Measurements from ENCODE around the gene RALGPS1.

RALGPS1 gene

DNA sequence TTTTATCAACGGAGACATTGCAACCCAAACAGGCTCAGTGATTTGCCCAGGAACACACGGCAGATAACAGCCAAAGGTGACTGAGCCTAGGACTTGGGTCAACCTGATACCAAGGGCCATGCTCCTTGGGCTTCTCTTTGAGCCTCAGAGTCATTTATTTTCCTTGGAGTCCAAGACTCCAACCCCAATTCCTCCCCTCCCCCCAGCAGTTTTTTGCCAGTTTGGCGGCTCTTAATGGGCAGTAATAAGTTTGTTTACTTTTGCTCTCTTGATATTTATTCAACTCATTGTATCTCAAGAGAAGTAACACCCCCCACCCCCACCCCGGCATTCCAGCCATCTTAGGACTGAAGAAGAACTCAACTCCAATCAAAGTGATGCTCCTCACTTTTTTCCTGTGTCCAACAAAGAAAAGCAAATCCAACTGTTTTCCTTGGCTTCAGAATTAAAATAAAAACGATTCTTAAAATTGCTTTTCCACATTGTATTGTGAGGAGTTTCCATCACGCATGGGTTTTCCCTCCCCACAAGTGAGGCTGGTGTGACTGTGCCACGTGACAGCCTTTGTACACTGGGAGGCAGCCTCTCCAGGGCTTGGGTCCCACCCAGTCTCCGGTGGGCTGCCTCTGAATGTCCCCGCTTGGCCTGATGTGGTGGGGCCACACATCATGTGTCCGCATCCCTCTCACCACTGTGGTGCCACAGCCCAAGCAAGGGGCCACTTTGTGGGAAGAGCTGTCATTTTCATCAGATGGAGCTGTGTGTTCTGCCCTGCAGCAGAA is 198.8 kb downstream of the RALGPS1 start:
- no peak overlapping the region for H3K27ac Mint-ChIP-seq
- H3K27me3 Mint-ChIP-seq, result no peaks in the 10 kb centered on the region
- no peak for ATAC-seq

DNA sequence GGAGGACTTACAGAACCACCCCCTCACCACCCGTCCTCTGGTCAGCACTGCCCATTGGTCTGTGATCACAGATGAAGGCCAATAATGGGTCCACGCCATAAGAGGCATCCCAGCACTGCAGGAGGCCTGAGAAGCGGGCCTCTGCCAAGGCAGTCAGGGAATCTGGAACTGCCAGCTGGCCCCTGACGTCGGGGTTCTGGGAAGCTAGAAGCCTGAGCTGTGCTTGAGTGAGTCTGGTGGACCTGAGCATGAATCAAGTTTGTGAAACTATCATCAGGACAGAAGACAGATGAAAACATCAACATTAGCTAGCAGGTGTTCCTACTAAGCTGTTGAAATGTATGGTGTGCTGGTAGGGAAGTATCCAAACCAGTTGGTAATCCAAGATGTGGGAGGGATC is 200.0 kb downstream of the RALGPS1 start:
- no peak overlapping the region for H3K4me3 Mint-ChIP-seq
- ATAC-seq, result no peak
- H3K9me3 Mint-ChIP-seq, result no peaks in the 10 kb centered on the region
- no peaks in the 10 kb centered on the region for H3K36me3 Mint-ChIP-seq (ENCODE audit: low read depth)
- DNase-seq, result no peak
- H3K27me3 Mint-ChIP-seq, result peaks cover 1% of the 10 kb centered on the region
- peaks cover 15% of the 10 kb centered on the region for H3K4me1 Mint-ChIP-seq
- H3K27ac Mint-ChIP-seq, result no peak overlapping the region

More for the DNA sequence above, 198.8 kb downstream of the RALGPS1 start:
- no peaks in the 10 kb centered on the region for H3K9me3 Mint-ChIP-seq
- H3K4me3 Mint-ChIP-seq, result no peak overlapping the region
- H3K4me1 Mint-ChIP-seq, result peaks cover 15% of the 10 kb centered on the region
- DNase-seq, result no peak
- no peaks in the 10 kb centered on the region for H3K36me3 Mint-ChIP-seq (ENCODE audit: low read depth)

DNA sequence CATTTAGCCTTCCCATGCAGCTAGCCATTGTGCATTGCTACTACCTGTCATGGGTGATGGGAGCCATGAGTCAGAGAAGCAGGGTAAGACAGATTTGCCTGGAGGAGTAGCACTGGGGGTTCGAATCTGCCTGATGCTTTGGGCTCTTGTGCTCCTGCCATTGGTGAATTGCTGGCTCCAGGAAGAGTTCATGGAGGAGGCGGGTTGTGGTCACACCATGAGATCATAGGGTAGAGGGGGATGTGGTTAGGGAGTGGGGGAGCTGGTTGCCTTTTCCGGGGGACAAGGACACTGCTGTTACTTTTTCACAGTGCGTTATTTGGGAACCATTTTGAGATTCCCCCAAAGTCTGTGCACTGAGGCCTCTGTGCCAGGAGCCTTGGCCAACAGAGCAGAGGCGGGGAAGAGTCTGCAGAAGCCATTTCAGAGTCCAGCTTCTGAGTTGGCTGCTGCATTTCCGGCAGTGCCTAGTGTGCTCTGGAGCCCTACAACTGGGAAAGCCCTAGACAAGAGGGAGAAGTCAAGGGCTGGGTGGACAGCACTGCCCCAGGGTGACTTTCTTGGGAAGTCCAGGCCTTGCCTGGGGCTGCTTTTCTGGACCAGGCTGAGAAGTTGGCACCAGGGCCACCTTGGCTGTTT is 201.6 kb downstream of the RALGPS1 start:
- ATAC-seq, result no peak
- Mint-ChIP-seq H3K27ac (no peak overlapping the region), H3K27me3 (peaks cover 9% of the 10 kb centered on the region), H3K4me3 (no peak overlapping the region), H3K4me1 (peaks cover 15% of the 10 kb centered on the region), H3K36me3 (ENCODE audit: low read depth) (no peaks in the 10 kb centered on the region), H3K9me3 (no peaks in the 10 kb centered on the region)
- no peak for DNase-seq

DNA sequence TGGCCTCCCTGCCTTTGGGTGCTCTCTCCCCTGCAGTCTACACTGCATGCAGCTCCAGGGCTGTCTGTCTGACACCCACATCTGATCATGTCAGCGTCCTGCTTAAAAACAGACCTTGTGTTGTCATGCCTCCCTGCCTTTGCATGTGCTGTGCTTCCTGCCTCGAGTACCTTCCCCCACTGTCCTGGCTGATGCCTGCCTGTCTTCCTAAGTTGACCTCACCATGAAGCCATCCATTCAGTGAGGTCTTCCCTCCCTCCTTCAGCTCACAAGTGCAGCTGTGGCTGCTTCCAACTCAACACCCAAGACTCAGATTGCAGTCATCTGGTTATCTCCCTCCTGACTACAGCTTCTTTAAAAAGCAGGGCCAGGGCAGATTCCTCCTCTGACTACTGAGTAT is 202.4 kb downstream of the RALGPS1 start:
- no peak overlapping the region for H3K27ac Mint-ChIP-seq
- no peaks in the 10 kb centered on the region for H3K36me3 Mint-ChIP-seq (ENCODE audit: low read depth)
- no peaks in the 10 kb centered on the region for H3K9me3 Mint-ChIP-seq
- peaks cover 16% of the 10 kb centered on the region for H3K27me3 Mint-ChIP-seq
- no peak overlapping the region for H3K4me3 Mint-ChIP-seq
- peaks cover 15% of the 10 kb centered on the region for H3K4me1 Mint-ChIP-seq
- DNase-seq, result no peak
- no peak for ATAC-seq

DNA sequence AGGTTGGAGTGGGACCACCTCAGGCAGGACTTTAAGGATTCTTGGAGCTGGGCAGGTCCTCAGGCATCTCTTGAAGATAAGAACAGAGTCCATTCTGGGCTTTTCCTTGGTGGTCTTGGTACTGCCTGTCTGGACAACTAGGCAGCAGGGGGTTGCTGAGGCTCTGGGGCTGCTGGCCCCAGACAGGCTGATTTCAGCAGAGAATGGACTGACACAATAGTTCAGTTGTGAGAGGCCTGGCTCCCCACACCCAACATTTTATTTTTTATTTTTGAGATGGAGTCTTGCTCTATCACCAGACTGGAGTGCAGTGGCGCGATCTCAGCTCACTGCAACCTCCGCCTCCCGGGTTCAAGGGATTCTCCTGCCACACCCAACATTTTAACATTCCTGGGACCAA is 203.2 kb downstream of the RALGPS1 start:
- Mint-ChIP-seq H3K27me3 (peaks cover 19% of the 10 kb centered on the region), H3K9me3 (no peaks in the 10 kb centered on the region), H3K4me3 (no peak overlapping the region), H3K27ac (no peak overlapping the region), H3K36me3 (ENCODE audit: low read depth) (no peaks in the 10 kb centered on the region), H3K4me1 (peaks cover 15% of the 10 kb centered on the region)
- ATAC-seq, result no peak
- DNase-seq, result no peak

DNA sequence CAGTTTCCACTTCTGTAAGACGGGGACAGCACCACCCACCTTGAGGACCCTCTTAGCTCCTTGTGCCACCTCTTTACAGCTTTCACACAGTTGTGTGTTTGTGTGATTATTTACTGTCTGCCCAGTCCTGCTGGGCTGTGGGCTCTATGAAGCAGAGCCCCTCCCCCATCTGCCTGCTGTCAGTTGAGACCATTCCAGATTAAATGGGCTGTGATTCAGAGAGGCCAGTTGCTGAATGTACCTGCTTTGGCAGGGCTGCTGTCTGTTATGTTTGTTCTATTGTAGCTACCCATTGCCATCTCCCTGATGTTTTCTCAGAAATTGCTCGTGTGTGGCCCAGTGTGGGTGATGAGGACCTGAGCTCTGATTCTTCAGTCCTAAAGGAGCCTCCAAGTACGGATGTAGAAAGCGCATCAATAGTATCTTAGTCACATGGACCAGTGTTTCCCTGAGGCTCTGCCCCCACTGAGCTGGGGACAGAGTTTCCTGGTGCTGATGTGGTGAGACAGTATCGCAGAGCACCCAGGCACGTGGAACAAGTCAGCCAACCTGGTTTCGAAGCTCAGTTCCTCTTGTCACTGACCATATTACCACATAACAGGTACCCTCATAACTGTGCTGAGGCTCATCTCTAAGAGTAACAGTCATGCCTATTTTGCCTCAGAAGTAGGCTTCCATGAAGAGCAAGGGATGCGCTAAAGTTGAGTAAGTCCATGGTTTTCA is 204.2 kb downstream of the RALGPS1 start:
- peaks cover 15% of the 10 kb centered on the region for H3K4me1 Mint-ChIP-seq
- peaks cover 27% of the 10 kb centered on the region for H3K27me3 Mint-ChIP-seq
- no peak overlapping the region for H3K4me3 Mint-ChIP-seq
- no peak overlapping the region for H3K27ac Mint-ChIP-seq
- no peak for DNase-seq
- ATAC-seq, result no peak
- H3K36me3 Mint-ChIP-seq (ENCODE audit: low read depth), result no peaks in the 10 kb centered on the region
- H3K9me3 Mint-ChIP-seq, result no peaks in the 10 kb centered on the region

DNA sequence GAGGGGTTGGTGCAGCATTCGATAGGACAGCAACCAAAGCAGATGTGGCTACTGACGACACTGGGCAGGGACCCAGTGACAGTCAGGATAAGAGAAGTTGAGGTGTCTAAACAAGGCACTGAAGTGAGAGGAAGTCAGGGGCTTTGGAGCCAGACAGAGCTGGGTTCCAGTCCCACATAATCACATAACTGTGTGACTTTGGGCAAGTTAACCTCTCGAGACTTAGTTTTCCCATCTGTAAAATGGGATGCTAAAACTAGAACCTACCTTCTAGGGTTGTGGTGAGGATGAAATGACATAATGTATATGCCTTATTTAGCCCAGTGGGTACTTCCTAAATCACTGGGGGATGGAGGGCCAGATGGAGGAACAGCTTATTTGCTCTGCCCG is 204.7 kb downstream of the RALGPS1 start:
- Mint-ChIP-seq H3K4me3 (no peak overlapping the region), H3K4me1 (peaks cover 15% of the 10 kb centered on the region), H3K9me3 (no peaks in the 10 kb centered on the region), H3K27me3 (peaks cover 28% of the 10 kb centered on the region), H3K27ac (no peak overlapping the region), H3K36me3 (ENCODE audit: low read depth) (no peaks in the 10 kb centered on the region)
- DNase-seq, result no peak
- no peak for ATAC-seq

DNA sequence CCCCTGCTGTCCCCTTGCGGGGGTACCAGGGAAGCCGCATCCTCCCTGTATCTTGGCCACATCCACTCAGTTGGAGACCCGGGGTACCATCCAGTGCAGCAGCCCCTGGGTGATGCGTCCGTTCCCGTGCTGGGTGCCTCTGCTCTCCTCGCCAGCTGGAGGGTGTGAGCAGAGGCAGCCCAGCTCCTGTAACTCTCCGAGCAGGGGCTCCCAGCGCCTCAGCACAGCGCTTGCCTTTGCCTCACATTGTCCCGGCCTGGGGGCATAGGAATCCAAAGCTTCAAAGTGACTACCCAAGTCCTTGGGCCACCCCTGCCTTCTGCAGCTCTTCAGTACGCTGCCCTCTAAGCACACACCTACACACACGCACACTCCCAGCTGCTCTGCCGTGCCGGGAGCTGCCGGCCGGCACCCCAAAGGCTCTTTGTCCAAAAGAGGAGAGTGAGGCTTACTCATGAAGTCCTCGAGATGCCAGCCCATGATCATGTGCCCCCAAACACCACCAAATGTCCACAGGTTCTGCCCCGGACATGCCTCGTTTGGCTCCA is 207.1 kb downstream of the RALGPS1 start:
- Mint-ChIP-seq H3K4me3 (no peak overlapping the region), H3K4me1 (peaks cover 5% of the 10 kb centered on the region)

DNA sequence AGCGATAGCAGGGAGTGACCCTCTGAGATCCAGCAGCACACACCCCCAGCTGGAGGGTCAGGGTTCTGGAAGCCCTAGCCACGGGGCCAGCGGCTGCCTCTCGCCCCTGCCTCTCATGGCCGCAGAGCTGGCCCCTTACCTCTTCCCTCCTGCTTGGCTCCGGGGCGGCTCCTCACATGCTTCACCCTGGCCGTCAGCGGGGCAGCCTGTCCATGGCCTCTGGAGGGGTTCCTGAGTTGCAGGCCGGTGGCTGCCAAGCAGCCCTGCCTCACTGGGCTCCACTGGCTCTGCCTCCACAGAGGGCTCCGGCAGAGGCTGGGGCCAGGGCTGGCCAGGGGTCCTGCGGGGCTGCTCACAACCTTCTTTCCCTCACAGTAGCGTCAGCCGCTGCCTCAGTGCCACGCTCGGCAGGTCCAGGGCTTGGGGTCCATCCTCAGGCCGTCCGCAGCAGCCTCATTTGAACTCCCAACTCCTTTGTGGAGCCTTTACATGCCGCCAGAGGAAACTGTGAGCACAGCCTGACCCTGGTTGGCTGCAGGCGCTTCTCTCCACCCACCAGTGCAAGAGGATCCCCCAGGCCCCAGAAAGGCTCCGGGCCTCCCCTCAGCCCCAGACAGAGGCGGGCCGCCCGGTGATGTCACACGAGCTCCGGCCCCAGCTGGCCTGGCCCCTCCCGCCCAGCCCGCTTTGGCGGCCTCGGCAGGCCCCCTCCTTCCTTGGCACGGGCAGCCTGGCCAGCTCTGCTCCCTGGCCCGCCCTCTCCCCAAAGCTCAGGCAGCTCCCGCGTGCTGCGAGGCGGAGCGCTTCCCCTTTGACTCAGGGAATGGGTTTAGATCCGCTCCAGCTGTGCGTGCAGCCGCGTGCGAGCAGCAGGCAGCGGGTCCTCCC is 207.8 kb downstream of the RALGPS1 start, which contains the start of gene ANGPTL2:
TSS of gene ANGPTL2 (minus strand) at position 460 of the 888 bp plus-strand sequence. CDS start 13,904 bp downstream, outside the sequence.
- no peak within 1 kb of the TSS for H3K4me3 Mint-ChIP-seq
- no peak within 1 kb of the TSS for H3K27ac Mint-ChIP-seq
- ATAC-seq (peak; percentile 58), DNase-seq (peak; percentile 32)
- H3K27me3 Mint-ChIP-seq, result peaks cover 33% of the 10 kb centered on the region
- no peaks in the 10 kb centered on the region for H3K36me3 Mint-ChIP-seq (ENCODE audit: low read depth)
- H3K9me3 Mint-ChIP-seq, result no peaks in the 10 kb centered on the region
- no peaks in the 10 kb centered on the region for H3K4me1 Mint-ChIP-seq

More for the DNA sequence above, 207.1 kb downstream of the RALGPS1 start:
- Mint-ChIP-seq H3K27ac (no peak overlapping the region), H3K36me3 (ENCODE audit: low read depth) (no peaks in the 10 kb centered on the region), H3K9me3 (no peaks in the 10 kb centered on the region), H3K27me3 (peaks cover 32% of the 10 kb centered on the region)
- ATAC-seq (no peak), DNase-seq (no peak)

DNA sequence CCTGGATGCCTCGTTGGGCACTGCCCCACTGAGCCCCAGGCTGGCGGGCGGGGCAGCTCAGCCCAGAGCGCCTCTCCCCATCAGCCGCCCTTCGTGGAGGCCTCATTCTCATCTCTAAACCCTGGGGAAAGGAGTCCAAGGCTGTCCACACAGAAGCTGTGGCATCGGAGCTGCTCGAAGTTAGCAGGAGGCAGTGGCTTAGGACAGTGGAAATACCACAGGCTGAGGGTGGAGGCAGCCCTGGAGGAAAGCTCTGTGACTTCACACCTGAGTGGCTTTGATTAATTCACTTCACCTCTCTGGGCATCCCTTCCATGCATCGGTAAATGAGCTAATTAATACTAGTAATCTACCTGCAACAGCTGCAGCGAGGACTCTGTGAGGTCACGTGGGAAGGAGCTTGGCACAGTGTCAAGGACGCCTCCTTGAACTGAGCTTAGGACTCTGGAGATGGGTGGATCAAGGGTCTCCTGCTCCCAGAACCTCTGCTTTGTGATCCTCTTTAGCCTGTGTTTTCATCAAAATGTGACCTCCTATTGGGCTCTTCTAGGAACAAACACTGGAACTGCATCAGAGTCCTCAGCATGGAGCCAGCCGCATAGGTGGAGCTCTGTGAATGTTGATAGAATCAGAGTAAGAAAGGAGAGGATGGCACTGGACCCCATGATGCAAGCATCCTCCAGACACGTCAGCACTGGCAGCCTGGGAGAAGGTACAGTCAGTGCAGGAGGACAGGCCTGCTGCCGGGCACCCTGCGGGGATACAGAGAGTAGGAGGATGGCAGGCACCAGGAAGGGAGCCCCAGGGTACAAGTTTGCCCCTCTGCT is 208.7 kb downstream of the RALGPS1 start:
- DNase-seq (no peak), ATAC-seq (no peak)
- Mint-ChIP-seq H3K4me1 (no peaks in the 10 kb centered on the region), H3K36me3 (ENCODE audit: low read depth) (no peaks in the 10 kb centered on the region), H3K27ac (no peak overlapping the region), H3K4me3 (no peak overlapping the region), H3K9me3 (no peaks in the 10 kb centered on the region), H3K27me3 (peaks cover 33% of the 10 kb centered on the region)

DNA sequence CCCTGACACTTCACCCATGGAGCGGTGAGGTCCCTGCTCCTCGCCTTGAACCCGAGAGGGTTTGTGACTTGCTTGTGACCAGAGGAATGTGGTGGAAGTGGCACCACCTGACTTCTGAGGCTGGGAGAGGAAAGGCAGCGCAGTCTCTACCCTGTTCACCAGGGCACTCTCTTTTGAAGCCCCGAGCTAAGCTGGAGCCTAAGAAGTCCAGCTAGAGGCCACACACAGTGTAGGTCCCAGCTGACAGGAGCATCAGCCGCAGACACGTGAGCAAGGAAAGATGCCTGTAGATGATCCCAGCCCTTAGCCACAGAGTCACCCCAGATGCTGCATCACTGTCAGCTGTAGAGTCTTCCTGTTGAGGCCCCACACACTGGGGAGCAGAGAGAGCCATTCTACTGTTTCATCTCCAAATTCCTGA is 209.5 kb downstream of the RALGPS1 start:
- DNase-seq, result no peak
- H3K4me3 Mint-ChIP-seq, result no peak overlapping the region
- peaks cover 33% of the 10 kb centered on the region for H3K27me3 Mint-ChIP-seq
- no peak for ATAC-seq
- H3K27ac Mint-ChIP-seq, result no peak overlapping the region
- no peaks in the 10 kb centered on the region for H3K36me3 Mint-ChIP-seq (ENCODE audit: low read depth)
- H3K9me3 Mint-ChIP-seq, result no peaks in the 10 kb centered on the region
- H3K4me1 Mint-ChIP-seq, result no peaks in the 10 kb centered on the region

DNA sequence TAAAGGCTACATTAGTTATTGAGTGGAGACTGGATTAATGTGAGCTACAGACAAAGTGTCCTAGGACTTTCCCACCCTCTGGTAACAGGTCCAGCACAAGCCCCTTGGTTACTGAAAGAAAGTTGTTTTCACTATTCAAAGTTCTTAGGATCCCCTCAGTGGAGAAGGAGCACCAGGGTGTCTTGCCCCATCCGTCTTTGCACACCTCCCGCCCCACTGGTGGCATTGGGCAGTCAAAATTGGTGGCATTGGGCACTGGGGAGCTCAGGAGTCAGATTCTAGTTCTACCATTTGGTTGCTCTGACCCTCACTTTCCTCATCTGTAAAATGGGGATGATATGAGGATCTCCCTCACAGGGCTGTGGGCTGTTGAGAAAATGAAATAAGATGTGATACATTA is 210.2 kb downstream of the RALGPS1 start:
- no peak overlapping the region for H3K27ac Mint-ChIP-seq
- no peaks in the 10 kb centered on the region for H3K4me1 Mint-ChIP-seq
- H3K36me3 Mint-ChIP-seq (ENCODE audit: low read depth), result no peaks in the 10 kb centered on the region
- no peak overlapping the region for H3K4me3 Mint-ChIP-seq
- no peak for ATAC-seq
- no peaks in the 10 kb centered on the region for H3K9me3 Mint-ChIP-seq
- no peak for DNase-seq
- peaks cover 30% of the 10 kb centered on the region for H3K27me3 Mint-ChIP-seq

DNA sequence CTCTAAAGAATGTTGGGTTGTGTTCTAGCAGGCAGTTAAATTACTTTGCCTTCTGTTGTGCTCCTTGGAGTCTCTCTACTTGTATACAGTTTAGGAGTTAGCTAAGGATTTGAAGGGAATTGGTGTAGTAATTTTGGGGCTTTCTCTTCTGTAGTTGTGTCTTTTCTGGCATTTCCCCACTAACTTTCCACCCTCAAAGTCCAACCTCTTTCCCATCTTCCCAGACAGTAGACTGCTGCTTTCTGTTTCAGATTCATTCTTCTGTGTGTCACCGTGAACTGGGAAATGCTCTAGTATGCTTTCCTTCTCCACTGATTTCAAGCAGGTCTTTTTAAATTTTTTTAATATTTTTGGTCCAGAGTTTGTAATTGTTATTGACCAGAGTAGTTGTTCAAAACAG is 212.4 kb downstream of the RALGPS1 start:
- no peak for ATAC-seq
- Mint-ChIP-seq H3K4me1 (no peaks in the 10 kb centered on the region), H3K36me3 (ENCODE audit: low read depth) (no peaks in the 10 kb centered on the region), H3K27ac (no peak overlapping the region), H3K9me3 (no peaks in the 10 kb centered on the region), H3K27me3 (peaks cover 17% of the 10 kb centered on the region), H3K4me3 (no peak overlapping the region)
- no peak for DNase-seq

All from activated naive CD8-positive, alpha-beta T cell treated with anti-CD3 and anti-CD28 coated beads, Interleukin-2, amount 50 U/mL, for 24 hours (primary cell).